LNCaP clone FGC (cell line): ENCODE results near the gene MRPL19.

Source experiments
- DNase-seq: peaks from one replicate; pipeline ENCODE4 v3.0.0-alpha.2; 2011; ENCODE audit warnings: low read depth
- H3K4me3 ChIP-seq: 2 replicates; pipeline ENCODE4 v1.5.1; 2011; ENCODE audit warnings: mild to moderate bottlenecking, low read depth, low read length, control low read depth
- CTCF ChIP-seq: IDR thresholded peaks from 2 replicates; pipeline ENCODE4 v1.5.1; 2012; ENCODE audit warnings: mild to moderate bottlenecking; ENCODE audit not compliant: control insufficient read depth, insufficient read depth; ENCODE audit errors: extremely low read depth

Gene MRPL19

DNA sequence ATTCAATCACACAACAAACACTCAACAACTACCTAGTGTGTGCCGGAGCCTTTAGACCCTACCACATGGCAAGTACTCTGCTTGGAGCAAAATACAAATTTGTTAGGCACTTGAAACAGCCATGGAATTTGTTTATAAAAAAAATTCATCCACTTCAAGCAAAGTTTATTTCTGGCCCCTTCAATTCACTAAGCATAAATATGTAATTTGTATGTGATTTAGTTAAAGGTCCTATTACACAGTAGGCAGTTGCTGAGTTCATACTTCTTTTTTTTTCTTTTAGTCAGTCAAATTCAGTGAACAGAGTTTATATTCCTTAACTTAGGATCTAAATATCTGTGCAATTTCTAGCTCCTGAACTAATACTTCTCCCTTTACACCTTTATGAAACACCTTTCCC is 41.6 kb downstream of the MRPL19 start:
- TF ChIP-seq CTCF, result no peak
- no peak for DNase-seq
- H3K4me3 ChIP-seq, result no peak overlapping the region

DNA sequence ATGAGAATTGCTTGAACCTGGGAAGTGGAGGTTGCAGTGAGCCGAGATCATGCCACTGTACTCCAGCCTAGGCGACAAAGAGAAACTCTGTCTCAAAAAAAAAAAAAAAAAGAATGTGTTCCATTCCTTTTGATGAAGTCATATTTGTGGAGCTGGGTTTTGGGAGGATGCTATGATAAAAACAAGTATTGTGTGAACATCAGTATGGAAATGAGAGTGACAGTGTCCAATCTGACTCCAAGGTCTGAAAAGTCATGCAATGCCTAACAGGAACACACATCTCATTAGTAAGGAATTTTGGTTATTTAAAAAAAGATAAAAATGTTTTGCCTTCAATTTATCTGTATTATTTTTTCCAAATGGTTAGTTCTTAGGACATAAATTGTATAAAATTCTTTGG is 52.3 kb downstream of the MRPL19 start:
- no peak for DNase-seq
- no peak for TF ChIP-seq CTCF

DNA sequence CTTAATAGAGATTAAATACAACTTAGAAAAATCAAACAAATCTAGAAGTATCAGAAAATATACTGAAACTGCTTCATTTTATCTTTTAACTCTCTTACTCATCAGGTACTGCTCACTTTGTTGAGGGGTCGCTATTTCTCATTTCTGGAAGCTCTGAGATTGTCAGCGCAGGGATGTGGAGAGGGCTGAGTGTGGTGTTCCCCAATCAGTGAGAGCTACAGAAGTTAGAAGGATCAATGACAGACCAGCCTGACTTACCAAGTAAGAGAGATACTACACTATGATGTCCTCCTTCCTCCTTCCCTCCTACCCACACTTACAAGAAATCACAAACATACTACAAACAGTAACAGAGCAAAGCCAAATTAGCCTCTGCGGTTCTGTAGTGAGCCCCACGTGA is 56.0 kb downstream of the MRPL19 start:
- H3K4me3 ChIP-seq, result no peak overlapping the region
- TF ChIP-seq CTCF, result no peak
- DNase-seq, result no peak

More for the DNA sequence above, 52.3 kb downstream of the MRPL19 start:
- H3K4me3 ChIP-seq, result no peak overlapping the region

DNA sequence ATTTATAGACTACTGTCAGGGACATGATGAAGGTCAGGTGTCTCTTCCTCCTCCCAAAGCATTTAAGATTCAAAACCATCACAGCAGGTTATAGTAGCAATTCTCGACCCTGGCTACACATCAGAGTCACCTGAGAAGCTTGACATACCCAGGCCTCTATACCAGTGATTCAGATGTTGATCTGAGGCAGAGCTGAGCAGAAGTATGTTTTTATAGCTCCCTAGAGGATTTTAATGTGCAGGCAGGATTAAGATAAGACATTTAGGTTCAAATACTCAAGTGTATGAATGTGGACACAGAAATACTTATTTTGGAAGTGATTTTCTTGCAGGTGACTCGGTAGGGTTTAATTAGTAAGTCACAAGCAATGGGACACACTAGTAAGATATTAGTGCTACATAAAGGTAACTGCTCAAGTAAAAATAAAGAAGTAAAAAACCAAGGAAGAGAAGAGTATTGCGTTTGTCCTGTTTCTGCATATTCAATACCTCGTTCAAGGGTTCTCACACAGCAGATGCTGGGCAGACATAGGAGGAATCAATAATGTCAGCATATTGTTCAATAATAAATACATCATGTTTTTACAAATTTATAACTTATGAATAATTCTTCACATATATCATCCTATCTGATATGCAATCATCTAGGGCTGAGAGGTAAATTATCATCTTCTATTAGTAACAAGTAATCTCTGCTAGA is 57.2 kb downstream of the MRPL19 start:
- DNase-seq, result no peak
- no peak for TF ChIP-seq CTCF

DNA sequence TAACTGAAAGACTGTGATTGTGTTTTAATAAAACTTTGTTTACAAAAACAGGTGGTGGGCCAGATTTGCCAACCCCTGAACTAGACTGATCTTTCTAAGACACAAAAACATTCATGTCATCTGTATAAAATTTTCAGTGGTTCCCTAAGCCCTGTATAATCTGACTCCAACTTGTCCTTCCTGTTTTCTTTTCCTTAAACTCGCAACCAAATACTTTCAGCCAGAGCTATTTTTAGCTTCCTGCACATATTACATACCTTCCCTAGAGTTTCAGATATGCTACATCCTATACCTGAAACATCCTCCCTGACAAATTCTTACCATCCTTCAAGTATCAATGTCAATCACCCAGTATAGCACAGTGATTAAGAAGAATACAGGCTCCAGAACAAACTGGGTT is 59.3 kb downstream of the MRPL19 start:
- DNase-seq, result no peak
- no peak for TF ChIP-seq CTCF
- no peak overlapping the region for H3K4me3 ChIP-seq

More for the DNA sequence above, 57.2 kb downstream of the MRPL19 start:
- no peak overlapping the region for H3K4me3 ChIP-seq

GRCh38 chr2:75707901-75708300 is 61.3 kb downstream of the MRPL19 start:
- no peak for TF ChIP-seq CTCF
- DNase-seq, result no peak
- H3K4me3 ChIP-seq, result no peak overlapping the region

- no peak for DNase-seq
- no peak for TF ChIP-seq CTCF
- peak overlapping the region; percentile 60 for H3K4me3 ChIP-seq
Measured at GRCh38 chr2:75709297-75709696, 62.7 kb downstream of the MRPL19 start.
